Measurements from ENCODE around the gene RBM33.
"Not testable (repeated sequence)": the region's sequence is repeated elsewhere in the genome, so short reads cannot be mapped to it uniquely, and the experiment has no call there.

RBM33 gene, protein sequence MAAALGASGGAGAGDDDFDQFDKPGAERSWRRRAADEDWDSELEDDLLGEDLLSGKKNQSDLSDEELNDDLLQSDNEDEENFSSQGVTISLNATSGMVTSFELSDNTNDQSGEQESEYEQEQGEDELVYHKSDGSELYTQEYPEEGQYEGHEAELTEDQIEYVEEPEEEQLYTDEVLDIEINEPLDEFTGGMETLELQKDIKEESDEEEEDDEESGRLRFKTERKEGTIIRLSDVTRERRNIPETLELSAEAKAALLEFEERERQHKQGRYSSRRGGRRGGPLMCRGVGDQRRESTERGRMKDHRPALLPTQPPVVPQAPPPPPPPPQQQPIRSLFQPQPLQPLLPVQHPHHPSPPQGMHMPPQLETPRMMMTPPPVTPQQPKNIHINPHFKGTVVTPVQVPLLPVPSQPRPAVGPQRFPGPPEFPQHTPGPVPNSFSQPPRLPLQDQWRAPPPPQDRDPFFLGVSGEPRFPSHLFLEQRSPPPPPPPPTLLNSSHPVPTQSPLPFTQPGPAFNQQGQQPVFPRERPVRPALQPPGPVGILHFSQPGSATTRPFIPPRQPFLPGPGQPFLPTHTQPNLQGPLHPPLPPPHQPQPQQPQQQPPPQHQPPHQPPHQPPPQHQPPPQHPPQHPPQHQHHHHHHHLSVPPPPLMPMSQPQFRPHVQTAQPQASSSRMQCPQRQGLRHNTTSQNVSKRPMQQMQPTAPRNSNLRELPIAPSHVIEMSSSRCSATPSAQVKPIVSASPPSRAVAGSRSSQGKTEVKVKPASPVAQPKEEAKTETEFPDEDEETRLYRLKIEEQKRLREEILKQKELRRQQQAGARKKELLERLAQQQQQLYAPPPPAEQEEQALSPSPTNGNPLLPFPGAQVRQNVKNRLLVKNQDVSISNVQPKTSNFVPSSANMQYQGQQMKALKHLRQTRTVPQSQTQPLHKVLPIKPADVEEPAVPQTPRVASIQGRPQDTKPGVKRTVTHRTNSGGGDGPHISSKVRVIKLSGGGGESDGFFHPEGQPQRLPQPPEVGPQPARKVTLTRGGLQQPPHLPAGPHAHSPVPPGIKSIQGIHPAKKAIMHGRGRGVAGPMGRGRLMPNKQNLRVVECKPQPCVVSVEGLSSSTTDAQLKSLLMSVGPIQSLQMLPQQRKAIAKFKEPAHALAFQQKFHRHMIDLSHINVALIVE

DNA sequence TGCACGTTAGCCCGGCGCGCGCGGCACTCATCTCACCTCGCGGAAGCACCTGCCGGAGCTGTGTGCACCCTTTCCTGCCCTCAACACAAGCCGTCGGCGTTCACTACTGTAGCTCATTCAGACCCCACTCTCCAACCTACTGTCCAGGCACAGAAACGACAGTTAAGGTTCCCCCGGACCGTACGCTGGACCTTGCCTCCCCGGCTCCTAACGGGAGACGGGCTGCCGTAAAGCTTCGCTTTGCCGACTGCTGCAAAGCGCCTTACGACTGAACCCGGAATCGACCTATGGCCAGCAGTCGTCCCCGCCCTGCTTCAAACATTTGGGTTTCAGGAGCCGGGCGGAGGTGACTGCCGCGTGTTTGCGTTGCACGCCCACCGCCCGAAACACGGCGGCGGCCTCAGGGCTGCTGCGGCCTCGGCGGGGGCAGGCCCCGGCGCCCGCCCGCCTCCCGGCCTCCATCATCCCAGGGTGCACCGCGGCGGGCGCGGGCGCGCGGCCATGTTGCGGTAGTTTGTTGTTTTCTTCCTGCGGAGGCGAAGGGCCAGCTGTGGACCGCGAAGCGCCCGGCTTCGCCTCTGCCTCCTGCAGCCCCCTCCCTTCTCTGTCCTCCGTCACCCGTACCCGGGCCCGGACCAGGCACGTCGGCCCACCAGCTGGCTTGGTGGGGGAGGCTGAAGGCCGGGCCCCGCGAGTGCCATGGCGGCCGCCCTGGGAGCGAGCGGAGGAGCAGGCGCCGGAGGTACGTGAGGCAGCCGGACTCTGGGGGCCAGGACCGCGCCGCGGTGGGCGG, at the start of gene RBM33:
Gene RBM33 (plus strand): TSS at position 484 of the 793 bp plus-strand sequence. CDS start 216 bp downstream, at position 700.
- DNase-seq, result peak in 55 of 56 donors; percentile 19 to 90 (median 73)

- DNase-seq, result no peak
Measured at GRCh38 chr7:155594961-155595366, 49.5 kb upstream of the RBM33 start.

- DNase-seq, result no peak
Measured at GRCh38 chr7:155597753-155598140, 46.7 kb upstream of the RBM33 start.

- DNase-seq, result peak in 51 of 56 donors; percentile 6 to 94 (median 50)
Measured at GRCh38 chr7:155598810-155599210, 45.7 kb upstream of the RBM33 start.

GRCh38 chr7:155602156-155602555, 42.3 kb upstream of the RBM33 start:
- DNase-seq, result no peak

DNA sequence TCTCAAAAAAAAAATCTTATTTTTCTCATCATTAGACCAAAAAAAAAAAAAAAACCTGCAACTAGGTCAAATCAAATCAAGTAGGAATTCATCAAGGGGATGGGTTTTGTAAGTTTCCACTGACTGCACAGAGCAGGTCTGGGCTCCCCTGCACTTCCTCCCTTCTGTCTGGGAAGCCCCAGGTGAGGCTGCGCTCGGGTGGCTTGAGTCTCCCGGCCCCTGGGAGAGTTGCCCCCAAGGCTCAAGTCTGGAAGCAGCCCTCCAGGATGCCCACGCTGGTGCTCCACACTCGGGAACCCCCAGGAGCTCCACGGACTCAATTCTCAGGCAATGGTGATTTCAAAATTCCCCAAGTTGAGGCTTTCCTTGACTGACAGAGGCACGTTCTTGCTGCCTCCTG, 41.7 kb upstream of the RBM33 start:
- no peak for DNase-seq

GRCh38 chr7:155603205-155603857, 41.1 kb upstream of the RBM33 start:
- DNase-seq, result no peak

DNA sequence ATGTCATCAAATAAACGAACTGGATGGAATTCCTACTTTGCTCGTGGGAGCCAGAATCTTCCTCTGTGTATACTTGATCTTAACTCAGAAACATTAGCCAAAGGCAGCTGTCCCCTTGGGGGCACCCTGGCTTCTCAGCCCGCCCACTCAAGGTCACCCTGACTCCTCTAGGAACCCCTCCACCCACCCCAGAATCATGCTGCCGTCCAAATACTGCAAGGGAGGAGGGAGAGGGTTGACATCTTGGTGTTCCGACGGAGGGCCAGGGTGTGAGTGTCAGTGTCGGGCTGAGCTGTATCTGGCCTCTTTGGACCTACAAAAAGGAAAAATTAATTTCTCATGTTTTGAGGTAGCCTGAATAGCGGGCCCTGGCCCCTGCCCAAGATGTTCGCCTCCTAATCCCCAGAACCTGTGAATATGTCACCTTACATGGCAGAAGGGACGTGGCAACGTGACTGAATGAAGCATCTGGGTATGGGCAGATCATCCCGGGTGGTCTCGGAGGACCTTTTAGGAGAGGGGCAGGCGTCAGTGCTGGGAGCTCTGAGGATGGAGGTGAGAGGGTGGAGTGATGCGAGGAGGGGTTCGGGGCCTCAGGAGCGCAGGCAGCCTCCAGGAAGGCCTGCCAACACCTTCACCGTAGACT, 40.5 kb upstream of the RBM33 start:
- DNase-seq, result no peak

DNA sequence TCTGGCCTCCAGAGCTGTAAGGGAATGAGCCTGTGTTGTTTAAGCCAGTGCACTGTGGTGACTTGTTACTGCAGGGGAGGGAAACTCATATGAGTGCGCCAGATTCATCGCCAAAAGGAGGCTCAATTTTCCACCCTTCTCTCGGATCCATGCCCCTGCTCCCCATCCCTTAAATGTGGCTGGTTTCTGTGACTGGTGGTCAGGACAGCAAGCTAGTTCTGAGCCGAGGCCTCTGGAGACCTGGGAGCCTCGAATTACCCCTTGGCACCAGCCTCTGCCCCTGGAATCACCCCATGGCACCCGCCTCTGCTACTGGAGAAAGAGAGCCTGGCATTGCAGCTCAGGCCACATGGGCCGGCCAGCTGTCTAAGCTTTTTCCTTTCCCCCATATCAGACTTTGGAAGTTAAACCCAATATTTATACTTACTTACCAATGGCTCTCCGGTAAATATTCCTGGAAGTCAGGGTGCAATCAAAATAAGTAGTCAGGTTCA, 39.9 kb upstream of the RBM33 start:
- DNase-seq, result no peak

- no peak for DNase-seq
Measured at GRCh38 chr7:155609185-155609584, 35.3 kb upstream of the RBM33 start.

- no peak for DNase-seq
Measured at GRCh38 chr7:155610633-155611193, 33.7 kb upstream of the RBM33 start.

GRCh38 chr7:155611808-155612447, 32.5 kb upstream of the RBM33 start:
- DNase-seq, result no peak

DNA sequence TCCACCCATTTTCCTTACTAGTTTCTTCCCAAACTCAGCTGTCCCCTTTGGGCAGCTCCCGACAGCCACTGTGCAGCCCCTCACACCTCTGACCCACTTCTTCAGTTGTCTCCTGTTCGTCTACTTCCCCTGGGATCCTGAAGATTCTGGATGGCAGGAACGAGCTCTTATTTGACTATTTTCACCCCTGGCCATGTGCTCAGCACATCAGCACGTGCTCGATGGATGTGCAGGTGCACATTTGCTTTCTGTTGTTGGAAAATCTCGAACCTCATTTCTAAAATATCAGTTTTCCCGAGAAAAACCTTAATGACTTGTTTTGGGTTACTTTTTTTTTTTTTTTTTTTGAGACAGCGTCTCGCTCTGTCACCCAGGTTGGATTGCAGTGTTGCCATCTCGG, 31.8 kb upstream of the RBM33 start:
- DNase-seq, result no peak

GRCh38 chr7:155615085-155615484, 29.4 kb upstream of the RBM33 start:
- not testable (repeated sequence) for DNase-seq

GRCh38 chr7:155618708-155619633, 25.5 kb upstream of the RBM33 start:
- DNase-seq, result no peak

DNA sequence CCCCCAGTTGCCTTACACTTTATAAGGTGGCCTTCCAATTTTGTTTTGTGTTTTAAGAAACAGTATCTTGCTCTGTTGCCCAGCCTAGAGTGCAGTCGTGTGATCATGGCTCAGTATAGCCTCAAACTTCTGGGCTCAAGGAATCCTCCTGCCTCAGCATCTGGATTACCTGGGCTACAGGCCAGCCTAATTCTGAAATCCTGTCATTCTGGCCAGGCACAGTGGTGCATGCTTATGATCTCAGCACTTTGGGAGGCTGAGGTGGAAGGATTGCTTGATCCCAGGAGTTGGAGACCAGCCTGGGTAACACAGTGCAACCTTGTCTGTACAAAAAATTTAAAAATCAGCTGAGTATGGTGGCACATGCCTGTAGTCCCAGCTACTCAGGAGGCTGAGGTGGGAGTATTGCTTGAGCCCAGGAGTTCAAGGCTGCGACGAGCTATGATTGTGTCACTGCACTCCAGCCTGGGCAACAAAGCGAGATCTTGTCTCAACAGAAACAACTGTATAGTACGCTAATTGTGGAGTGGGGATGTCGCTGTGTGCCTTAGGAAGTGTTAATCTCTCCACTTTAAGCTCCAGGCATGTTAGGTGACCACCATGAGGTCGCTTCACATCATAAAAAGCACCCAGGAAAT, 24.7 kb upstream of the RBM33 start:
- no peak for DNase-seq

DNA sequence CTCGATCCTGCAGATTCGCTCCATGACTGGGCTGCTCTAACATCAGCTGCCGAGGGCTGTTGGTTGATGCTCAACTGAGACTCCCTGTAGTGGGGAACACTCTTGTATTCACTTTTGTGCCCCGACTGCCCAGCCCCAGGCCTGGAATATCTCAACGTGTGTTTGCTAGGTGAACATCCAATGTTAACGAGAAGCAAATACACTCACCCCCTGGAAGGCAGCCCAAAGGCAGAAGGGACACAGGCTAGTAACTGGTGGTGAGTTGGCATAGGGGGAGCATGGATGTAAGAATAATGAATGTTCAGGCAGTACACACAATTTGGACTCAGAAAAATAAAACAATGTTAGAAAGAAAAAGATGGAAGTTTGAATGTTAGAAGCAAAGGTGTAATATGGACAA, 24.0 kb upstream of the RBM33 start:
- no peak for DNase-seq
